Nephron progenitor cell (in vitro differentiated cells): Measurements from ENCODE around the gene GRIK3.

Experiments
- DNase-seq: peaks from one replicate; pipeline ENCODE4 v3.0.0; 2021
- H3K27ac Mint-ChIP-seq: 2 replicates; pipeline ENCODE4 v1.8.0; 2021; ENCODE audit warnings: mild to moderate bottlenecking, moderate library complexity, mixed read lengths
- H3K27me3 Mint-ChIP-seq: 2 replicates; pipeline ENCODE4 v1.8.0; 2021; ENCODE audit warnings: mild to moderate bottlenecking, low read depth, mixed read lengths; ENCODE audit not compliant: poor library complexity
- H3K36me3 Mint-ChIP-seq: 2 replicates; pipeline ENCODE4 v1.8.0; 2021; ENCODE audit warnings: low read depth, mixed read lengths
- H3K4me1 Mint-ChIP-seq: 2 replicates; pipeline ENCODE4 v1.8.0; 2021; ENCODE audit warnings: mixed read lengths
- H3K4me3 Mint-ChIP-seq: 2 replicates; pipeline ENCODE4 v1.8.0; 2021; ENCODE audit warnings: mild to moderate bottlenecking, moderate library complexity, mixed read lengths
- H3K9me3 Mint-ChIP-seq: 2 replicates; pipeline ENCODE4 v1.8.0; 2021; ENCODE audit warnings: mild to moderate bottlenecking, moderate library complexity, mixed read lengths
- TF ChIP-seq, protein P1 (sequence below): fragments of 200-600 bp; sonication (generic); IDR thresholded peaks from 2 replicates; pipeline ENCODE4 v1.5.0; 2021; ENCODE audit warnings: antibody characterized with exemption

Gene GRIK3

GRCh38 chr1:36821386-36821785 lies 212.9 kb downstream of the GRIK3 start:
- no peak overlapping the region for H3K27ac Mint-ChIP-seq
- H3K9me3 Mint-ChIP-seq: no peaks in the 10 kb centered on the region
- TF ChIP-seq, protein P1, sequence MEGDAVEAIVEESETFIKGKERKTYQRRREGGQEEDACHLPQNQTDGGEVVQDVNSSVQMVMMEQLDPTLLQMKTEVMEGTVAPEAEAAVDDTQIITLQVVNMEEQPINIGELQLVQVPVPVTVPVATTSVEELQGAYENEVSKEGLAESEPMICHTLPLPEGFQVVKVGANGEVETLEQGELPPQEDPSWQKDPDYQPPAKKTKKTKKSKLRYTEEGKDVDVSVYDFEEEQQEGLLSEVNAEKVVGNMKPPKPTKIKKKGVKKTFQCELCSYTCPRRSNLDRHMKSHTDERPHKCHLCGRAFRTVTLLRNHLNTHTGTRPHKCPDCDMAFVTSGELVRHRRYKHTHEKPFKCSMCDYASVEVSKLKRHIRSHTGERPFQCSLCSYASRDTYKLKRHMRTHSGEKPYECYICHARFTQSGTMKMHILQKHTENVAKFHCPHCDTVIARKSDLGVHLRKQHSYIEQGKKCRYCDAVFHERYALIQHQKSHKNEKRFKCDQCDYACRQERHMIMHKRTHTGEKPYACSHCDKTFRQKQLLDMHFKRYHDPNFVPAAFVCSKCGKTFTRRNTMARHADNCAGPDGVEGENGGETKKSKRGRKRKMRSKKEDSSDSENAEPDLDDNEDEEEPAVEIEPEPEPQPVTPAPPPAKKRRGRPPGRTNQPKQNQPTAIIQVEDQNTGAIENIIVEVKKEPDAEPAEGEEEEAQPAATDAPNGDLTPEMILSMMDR: no peak
- peaks cover 13% of the 10 kb centered on the region for H3K27me3 Mint-ChIP-seq
- peaks cover 33% of the 10 kb centered on the region for H3K4me1 Mint-ChIP-seq
- H3K36me3 Mint-ChIP-seq: no peaks in the 10 kb centered on the region
- H3K4me3 Mint-ChIP-seq: no peak overlapping the region
- no peak for DNase-seq

GRCh38 chr1:36818771-36819170 lies 215.5 kb downstream of the GRIK3 start:
- no peak overlapping the region for H3K27ac Mint-ChIP-seq
- TF ChIP-seq, protein P1: no peak

GRCh38 chr1:36816348-36816747 lies 218.0 kb downstream of the GRIK3 start:
- Mint-ChIP-seq H3K27ac (no peak overlapping the region), H3K9me3 (no peaks in the 10 kb centered on the region), H3K27me3 (peaks cover 22% of the 10 kb centered on the region), H3K4me3 (no peak overlapping the region), H3K4me1 (no peaks in the 10 kb centered on the region), H3K36me3 (no peaks in the 10 kb centered on the region)
- TF ChIP-seq, protein P1: no peak
- no peak for DNase-seq

More at GRCh38 chr1:36818771-36819170, 215.5 kb downstream of the GRIK3 start:
- Mint-ChIP-seq H3K4me1 (peaks cover 11% of the 10 kb centered on the region), H3K36me3 (no peaks in the 10 kb centered on the region), H3K27me3 (peaks cover 16% of the 10 kb centered on the region), H3K9me3 (no peaks in the 10 kb centered on the region), H3K4me3 (no peak overlapping the region)
- DNase-seq: no peak

DNA sequence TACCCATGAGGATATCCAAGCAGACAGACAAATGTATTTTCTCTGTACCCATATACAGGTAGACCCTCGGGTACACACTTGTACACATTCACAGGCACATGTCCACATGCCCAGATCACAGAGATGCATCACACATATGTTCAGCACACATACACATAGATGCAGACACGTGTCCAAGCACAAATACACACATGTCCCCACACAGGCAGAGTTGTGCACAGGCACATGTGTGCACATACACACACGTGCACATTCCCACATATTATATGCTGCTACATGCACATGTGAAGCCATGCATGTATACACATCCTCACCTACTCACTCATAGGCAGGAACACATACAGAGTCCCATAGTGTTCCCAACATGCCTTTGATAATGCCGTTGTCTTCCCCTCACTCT lies 219.5 kb downstream of the GRIK3 start:
- H3K4me3 Mint-ChIP-seq: no peak overlapping the region
- H3K27ac Mint-ChIP-seq: no peak overlapping the region
- peaks cover 17% of the 10 kb centered on the region for H3K27me3 Mint-ChIP-seq
- H3K4me1 Mint-ChIP-seq: no peaks in the 10 kb centered on the region
- no peak for DNase-seq
- H3K9me3 Mint-ChIP-seq: no peaks in the 10 kb centered on the region
- H3K36me3 Mint-ChIP-seq: no peaks in the 10 kb centered on the region
- TF ChIP-seq, protein P1: no peak

GRCh38 chr1:36814083-36814482 lies 220.2 kb downstream of the GRIK3 start:
- Mint-ChIP-seq H3K27ac (no peak overlapping the region), H3K4me1 (no peaks in the 10 kb centered on the region), H3K4me3 (no peak overlapping the region), H3K9me3 (no peaks in the 10 kb centered on the region), H3K27me3 (peaks cover 17% of the 10 kb centered on the region), H3K36me3 (no peaks in the 10 kb centered on the region)
- TF ChIP-seq, protein P1: no peak
- DNase-seq: no peak

DNA sequence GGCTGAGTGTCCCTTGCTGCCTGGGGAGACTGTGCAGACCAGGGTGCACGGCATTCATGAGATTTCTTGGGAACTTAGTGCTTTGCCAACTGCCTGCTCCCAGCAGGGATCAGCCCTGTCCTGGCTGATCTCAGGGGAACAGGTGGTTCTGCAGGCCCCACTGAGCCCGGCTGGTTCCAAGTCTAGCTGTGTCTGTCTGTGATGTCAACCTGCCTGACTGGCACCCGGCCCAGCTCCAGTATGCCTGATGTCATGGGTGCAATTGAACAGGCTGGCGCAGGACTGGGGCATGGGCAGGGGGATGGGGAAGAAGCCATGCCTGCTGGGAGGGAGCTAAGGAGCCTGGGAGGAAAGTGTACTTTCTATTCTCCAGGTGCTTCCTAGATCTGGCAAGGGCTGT lies 227.1 kb downstream of the GRIK3 start:
- no peak overlapping the region for H3K4me3 Mint-ChIP-seq

More for the DNA sequence above, 227.1 kb downstream of the GRIK3 start:
- no peak for DNase-seq
- Mint-ChIP-seq H3K36me3 (no peaks in the 10 kb centered on the region), H3K9me3 (no peaks in the 10 kb centered on the region), H3K27ac (no peak overlapping the region), H3K4me1 (no peaks in the 10 kb centered on the region), H3K27me3 (peaks cover 10% of the 10 kb centered on the region)
- TF ChIP-seq, protein P1: no peak
